NB4 (cell line): ENCODE measurements around the gene MYH9.
"Not testable (repeated sequence)": the region's sequence is repeated elsewhere in the genome, so short reads cannot be mapped to it uniquely, and the experiment has no call there.

Source experiments
- DNase-seq: peaks from one replicate; pipeline ENCODE4 v3.0.0; 2010; ENCODE audit warnings: low read depth
- H3K4me3 ChIP-seq: one replicate; pipeline ENCODE4 v1.5.1; 2011; ENCODE audit warnings: mild to moderate bottlenecking, low read depth, low read length, moderate library complexity
- MYC ChIP-seq: IDR thresholded peaks from 2 replicates; pipeline ENCODE4 v1.6.1; 2011; ENCODE audit warnings: low read depth, low read length
- POLR2A ChIP-seq: IDR thresholded peaks from 2 replicates; pipeline ENCODE4 v1.6.1; 2011; ENCODE audit warnings: mild to moderate bottlenecking; ENCODE audit not compliant: insufficient read length; ENCODE audit errors: extremely low read depth
- TF ChIP-seq, protein P1 (sequence below): IDR thresholded peaks from 2 replicates; pipeline ENCODE4 v1.6.1; 2011; ENCODE audit warnings: low read depth, low read length
- TF ChIP-seq, protein P2 (sequence below): IDR thresholded peaks from one replicate; pipeline ENCODE4 v1.5.1; 2012; ENCODE audit warnings: low read depth, low read length

MYH9 gene

DNA sequence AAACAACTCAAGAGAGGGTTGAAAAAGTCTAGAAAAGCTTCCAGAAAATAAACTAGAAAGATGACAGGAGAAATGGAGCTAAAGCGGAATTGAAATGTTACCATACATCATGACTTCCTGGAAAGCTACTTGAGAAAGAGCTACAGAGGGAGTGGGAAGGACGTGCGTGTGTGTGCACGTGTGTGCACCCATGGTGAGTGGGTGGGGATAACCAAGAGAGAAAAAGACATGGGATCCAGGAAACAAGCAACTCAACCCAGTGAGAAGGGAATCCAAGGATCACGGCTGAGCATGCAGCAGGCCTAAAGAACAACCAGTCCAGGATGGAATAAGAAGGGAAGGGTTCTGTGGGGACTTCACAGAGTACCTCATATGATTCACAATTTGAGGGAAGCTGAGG lies 113.2 kb downstream of the MYH9 start:
- TF ChIP-seq, protein P1, sequence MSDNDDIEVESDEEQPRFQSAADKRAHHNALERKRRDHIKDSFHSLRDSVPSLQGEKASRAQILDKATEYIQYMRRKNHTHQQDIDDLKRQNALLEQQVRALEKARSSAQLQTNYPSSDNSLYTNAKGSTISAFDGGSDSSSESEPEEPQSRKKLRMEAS = no peak
- no peak for TF ChIP-seq MYC
- TF ChIP-seq POLR2A = no peak
- TF ChIP-seq, protein P2, sequence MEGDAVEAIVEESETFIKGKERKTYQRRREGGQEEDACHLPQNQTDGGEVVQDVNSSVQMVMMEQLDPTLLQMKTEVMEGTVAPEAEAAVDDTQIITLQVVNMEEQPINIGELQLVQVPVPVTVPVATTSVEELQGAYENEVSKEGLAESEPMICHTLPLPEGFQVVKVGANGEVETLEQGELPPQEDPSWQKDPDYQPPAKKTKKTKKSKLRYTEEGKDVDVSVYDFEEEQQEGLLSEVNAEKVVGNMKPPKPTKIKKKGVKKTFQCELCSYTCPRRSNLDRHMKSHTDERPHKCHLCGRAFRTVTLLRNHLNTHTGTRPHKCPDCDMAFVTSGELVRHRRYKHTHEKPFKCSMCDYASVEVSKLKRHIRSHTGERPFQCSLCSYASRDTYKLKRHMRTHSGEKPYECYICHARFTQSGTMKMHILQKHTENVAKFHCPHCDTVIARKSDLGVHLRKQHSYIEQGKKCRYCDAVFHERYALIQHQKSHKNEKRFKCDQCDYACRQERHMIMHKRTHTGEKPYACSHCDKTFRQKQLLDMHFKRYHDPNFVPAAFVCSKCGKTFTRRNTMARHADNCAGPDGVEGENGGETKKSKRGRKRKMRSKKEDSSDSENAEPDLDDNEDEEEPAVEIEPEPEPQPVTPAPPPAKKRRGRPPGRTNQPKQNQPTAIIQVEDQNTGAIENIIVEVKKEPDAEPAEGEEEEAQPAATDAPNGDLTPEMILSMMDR = no peak
- no peak for DNase-seq

DNA sequence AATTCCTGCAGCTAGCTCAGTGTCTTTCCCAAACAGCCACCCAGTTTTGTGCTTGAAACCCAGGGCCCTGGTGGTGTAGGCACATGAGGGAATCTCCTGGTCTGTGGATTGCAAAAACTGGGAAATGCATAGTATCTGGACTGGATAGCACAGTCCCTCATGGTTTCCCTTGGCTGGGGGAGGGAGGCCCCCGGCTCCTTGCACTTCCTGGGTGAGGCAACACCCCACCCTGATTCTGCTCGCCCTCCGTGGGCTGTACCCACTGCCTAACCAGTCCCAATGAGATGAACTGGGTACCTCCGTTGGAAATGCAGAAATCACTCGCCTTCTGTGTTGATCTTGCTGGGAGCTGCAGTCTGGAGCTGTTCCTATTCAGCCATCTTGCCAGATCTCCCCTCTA lies 115.8 kb downstream of the MYH9 start:
- not testable (repeated sequence) for H3K4me3 ChIP-seq, DNase-seq

More for the DNA sequence above, 113.2 kb downstream of the MYH9 start:
- H3K4me3 ChIP-seq = no peak overlapping the region

DNA sequence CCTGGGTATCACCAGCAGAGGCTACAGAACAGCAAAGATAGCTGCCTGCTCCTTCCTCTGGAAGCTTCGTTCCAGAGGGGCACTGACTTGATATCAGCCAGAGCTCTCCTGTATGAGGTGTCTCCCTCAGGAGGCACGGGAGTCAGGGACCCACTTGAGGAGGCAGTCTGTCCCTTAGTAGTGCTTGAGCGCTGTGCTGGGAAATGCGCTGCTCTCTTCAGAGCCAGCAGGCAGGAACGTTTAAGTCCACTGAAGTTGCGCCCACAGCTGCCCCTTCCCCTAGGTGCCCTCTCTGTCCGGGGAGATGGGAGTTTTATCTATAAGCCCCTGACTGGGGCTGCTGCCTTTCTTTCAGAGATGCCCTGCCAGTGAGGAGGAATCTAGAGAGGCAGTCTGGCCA lies 116.5 kb downstream of the MYH9 start:
- H3K4me3 ChIP-seq, DNase-seq: not testable (repeated sequence)

DNA sequence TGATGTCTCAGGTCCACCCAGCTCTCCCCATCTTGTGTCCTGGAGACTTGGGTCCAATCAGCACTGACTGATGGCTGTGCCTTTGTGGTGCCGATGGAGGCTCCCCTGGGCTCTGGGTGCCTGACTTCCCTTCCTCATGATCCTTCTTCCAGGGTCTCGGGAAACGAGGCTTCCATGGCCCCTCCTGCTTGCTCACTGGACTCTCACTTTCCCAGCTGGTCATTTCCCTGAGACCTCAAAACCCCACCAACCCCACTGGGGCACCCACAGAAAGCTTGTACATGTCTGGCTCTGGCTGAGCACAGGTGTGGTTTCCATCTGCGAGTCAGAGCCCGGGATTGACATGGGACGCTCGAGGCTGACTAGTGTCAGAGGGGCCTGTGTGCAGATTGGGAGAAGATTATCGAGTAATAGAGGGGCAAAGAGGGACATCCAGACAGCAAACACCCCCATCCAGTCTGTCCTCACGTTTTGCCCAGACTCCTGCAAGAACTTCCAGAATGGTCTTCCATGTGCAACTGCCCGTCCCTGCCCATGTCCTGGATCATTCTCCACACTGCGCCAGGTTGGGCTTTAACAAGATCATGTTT lies 119.8 kb downstream of the MYH9 start:
- no peak for DNase-seq
- TF ChIP-seq, protein P2 = no peak
- no peak for TF ChIP-seq POLR2A
- H3K4me3 ChIP-seq = no peak overlapping the region

DNA sequence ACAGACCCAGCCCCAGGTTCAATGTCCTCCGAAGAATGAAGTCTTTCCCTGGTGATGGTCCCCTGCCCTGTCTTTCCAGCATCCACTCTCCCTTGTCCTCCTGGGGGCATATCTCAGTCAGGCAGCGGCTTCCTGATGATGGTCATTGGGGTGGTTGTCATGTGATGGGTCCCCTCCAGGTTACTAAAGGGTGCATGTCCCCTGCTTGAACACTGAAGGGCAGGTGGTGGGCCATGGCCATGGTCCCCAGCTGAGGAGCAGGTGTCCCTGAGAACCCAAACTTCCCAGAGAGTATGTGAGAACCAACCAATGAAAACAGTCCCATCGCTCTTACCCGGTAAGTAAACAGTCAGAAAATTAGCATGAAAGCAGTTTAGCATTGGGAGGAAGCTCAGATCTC lies 120.7 kb downstream of the MYH9 start:
- no peak for DNase-seq
- no peak overlapping the region for H3K4me3 ChIP-seq
- TF ChIP-seq POLR2A (no peak), MYC (no peak)
- TF ChIP-seq, protein P2 = no peak
- TF ChIP-seq, protein P1 = no peak

DNA sequence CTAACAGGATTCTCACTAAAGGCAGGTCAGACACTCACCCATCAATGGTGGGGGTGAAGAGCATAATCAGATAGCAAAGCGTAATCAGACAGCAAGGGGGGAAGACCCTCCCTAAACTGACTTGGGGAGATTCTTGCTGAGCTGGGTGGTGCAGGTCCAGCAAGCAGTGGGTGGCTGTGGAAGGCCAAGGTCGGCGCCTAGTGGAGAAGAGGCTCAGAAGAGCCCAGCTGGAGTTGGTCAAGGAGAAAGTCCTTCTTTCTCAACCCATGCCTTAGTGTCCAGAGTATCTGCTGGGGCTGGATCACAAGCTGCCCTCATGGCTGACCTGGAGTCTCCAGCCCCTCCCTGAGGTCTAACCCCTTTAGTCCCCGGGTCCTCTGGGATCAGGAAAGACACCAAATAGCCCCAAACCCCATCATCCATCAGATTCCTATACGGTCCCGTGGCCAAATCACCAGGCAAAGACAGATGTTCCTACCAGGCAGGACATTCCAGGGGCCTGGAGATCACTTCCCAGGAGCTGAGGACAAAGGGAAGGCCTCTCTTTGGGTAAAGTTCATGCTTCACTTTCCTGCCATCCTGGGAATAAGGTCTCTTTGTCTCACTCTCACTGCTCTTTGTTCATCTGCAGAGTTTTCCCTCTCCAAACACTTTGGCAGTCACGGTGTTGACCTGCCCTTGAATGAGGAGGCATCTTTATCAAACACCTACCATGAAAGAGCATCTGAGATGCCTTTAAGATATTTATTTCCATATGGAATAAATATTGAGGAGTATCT lies 123.7 kb downstream of the MYH9 start:
- not testable (repeated sequence) for H3K4me3 ChIP-seq, DNase-seq

DNA sequence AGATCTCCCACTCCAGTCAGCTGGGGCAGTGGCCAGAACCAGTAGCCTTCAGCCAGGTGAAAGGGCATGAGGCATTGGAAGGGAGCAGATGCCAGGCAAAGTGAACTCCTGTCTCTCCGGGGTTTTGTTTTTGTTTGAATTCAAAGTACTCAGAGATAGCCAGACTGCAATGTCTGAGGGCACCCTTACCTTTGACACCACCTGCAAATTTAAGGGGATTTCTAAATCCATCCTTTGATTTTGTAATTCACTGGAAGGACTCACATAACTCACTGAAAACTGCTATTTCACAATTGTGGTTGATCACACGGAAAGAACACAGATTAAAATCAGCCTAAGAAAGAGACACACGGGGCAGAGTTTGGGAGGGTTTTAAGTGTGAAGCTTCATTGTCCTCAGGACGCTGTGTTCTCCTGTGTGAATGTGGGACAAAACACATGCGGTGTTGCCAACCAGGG lies 124.5 kb downstream of the MYH9 start:
- not testable (repeated sequence) for H3K4me3 ChIP-seq
- DNase-seq = peak; percentile 48

DNA sequence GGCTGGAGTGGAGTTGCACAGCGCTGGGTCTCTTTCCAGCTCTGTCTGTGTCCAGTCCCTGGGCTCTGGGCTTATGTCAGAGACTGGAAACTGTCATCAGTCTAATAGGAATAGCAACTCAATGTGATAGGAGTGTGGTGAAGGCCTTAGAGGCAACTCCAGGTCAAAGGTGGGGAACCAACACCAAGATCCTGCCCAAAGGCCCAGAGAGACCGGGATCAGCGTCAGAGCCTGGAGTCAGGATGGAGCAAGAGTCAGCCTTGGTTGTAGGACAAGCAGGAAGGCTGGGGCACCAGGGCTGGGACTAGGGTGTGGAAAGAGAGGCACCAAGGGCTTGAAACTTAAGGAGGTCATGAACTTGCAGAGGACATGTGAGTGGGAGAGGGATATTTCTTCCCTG lies 125.5 kb downstream of the MYH9 start:
- not testable (repeated sequence) for DNase-seq, H3K4me3 ChIP-seq

DNA sequence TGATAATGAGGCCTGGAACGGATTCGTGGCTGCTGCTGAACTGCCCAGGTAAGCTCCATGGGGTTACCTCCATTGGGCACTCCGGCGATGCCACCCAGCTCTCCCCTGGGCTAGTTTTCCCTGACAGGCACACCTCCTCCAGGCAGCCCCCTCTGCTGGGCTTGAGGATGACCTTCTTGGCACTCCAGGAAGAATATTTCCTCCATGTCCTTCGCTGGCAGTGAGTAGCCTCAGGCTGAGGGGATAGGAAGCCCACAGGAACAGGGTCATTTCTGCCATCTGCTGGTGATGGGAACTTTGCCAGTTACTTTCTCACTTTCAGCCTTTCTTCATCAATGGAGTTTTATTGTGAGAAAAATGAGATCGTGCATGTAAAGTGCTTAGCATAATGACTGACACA lies 126.1 kb downstream of the MYH9 start:
- DNase-seq, H3K4me3 ChIP-seq: not testable (repeated sequence)
